ENCODE results near the gene IFNE. TPM values are rescaled to one million over a fixed set of nuclear protein-coding genes. Genes with fewer than 3 reads are reported as not detected.

IFNE gene
- total RNA-seq, 4 donors from 2014 or later, result not detected

DNA sequence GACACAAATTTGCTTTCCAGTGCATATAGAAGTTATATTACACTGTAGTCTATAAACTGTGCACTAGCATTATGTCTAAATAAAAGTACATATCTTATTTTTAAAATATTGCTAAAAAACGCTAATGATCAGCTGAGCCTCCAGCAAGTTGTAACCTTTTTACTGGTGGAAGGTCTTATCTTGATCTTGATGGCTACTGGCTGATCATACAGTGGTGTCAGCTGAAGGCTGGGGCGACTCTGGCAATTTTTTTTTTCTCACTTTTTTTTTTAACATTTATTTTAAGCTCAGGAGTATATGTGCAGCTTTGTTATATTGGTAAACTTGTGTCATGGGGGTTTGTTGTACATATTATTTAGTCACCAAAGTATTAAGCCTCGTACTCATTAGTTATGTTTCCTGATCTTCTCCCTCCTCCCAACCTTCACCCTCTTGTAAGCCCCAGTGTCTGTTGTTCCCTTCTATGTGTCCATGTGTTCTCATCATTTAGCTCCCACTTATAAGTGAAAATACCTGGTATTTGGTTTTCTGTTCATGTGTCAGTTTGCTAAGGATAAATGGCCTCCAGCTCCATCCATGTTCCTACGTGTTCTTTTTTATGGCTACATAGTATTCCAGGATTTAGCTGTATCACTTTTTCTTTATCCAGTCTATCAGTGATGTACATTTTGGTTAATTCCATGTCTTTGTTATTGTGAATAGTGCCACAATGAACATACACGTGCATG, 38.6 kb upstream of the IFNE start:
- no peak for ATAC-seq
- Histone ChIP-seq H3K27ac (no peak overlapping the region), H3K4me3 (no peak overlapping the region), H3K9me3 (no peaks in the 10 kb centered on the region), H3K27me3 (no peaks in the 10 kb centered on the region), H3K36me3 (no peaks in the 10 kb centered on the region), H3K4me1 (no peaks in the 10 kb centered on the region)
- TF ChIP-seq POLR2A (IDR thresholded peaks at IDR 0.05) (no peak), EP300 (IDR thresholded peaks at IDR 0.05) (no peak), POLR2AphosphoS5 (IDR thresholded peaks at IDR 0.05) (no peak)
- TF ChIP-seq, protein P1, sequence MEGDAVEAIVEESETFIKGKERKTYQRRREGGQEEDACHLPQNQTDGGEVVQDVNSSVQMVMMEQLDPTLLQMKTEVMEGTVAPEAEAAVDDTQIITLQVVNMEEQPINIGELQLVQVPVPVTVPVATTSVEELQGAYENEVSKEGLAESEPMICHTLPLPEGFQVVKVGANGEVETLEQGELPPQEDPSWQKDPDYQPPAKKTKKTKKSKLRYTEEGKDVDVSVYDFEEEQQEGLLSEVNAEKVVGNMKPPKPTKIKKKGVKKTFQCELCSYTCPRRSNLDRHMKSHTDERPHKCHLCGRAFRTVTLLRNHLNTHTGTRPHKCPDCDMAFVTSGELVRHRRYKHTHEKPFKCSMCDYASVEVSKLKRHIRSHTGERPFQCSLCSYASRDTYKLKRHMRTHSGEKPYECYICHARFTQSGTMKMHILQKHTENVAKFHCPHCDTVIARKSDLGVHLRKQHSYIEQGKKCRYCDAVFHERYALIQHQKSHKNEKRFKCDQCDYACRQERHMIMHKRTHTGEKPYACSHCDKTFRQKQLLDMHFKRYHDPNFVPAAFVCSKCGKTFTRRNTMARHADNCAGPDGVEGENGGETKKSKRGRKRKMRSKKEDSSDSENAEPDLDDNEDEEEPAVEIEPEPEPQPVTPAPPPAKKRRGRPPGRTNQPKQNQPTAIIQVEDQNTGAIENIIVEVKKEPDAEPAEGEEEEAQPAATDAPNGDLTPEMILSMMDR (IDR thresholded peaks at IDR 0.05), result no peak
- 68 to 72% methylated on average over 5 of the region's 5 CpGs for WGBS, 2 donors (ENCODE audit: low coverage in 1 of 2)

DNA sequence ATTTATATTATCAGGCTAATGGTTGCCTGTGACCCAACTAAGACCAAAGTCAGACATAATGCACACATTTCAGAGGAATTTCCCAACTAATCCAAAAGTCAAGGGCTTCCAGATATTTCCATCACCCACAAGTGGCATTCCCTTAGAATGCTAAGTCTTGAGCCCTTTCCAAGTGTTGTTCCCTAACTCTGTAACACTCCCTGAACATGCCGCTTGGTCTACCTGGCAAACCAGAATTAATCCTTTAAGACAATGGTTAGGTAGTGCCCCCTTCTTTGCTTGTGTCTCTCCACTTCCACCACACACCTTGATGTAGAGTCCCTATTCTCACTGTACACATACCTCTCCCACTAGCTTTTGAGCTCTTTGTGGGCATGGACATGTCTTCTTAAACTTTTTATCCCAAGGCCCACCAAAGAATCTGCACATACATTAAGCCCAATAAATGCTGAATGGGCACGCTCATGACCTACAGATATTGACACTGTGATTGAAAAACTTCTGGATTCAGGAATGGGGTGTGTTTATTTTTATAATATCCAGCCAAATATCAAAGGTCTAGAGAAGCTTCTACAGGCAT, 37.8 kb upstream of the IFNE start:
- no peak for TF ChIP-seq POLR2A (IDR thresholded peaks at IDR 0.05)
- TF ChIP-seq, protein P1 (IDR thresholded peaks at IDR 0.05), result no peak
- TF ChIP-seq EP300 (IDR thresholded peaks at IDR 0.05), result no peak
- no peak for TF ChIP-seq POLR2AphosphoS5 (IDR thresholded peaks at IDR 0.05)
- H3K27me3 ChIP-seq, result no peaks in the 10 kb centered on the region
- 92% methylated on average over 2 of the region's 2 CpGs; no CpG with 5 or more reads in 1 of the 2 donors for WGBS, 2 donors (ENCODE audit: low coverage in 1 of 2)
- H3K27ac ChIP-seq, result no peak overlapping the region
- no peaks in the 10 kb centered on the region for H3K4me1 ChIP-seq
- no peak for ATAC-seq
- no peak overlapping the region for H3K4me3 ChIP-seq
- no peaks in the 10 kb centered on the region for H3K36me3 ChIP-seq
- no peaks in the 10 kb centered on the region for H3K9me3 ChIP-seq

DNA sequence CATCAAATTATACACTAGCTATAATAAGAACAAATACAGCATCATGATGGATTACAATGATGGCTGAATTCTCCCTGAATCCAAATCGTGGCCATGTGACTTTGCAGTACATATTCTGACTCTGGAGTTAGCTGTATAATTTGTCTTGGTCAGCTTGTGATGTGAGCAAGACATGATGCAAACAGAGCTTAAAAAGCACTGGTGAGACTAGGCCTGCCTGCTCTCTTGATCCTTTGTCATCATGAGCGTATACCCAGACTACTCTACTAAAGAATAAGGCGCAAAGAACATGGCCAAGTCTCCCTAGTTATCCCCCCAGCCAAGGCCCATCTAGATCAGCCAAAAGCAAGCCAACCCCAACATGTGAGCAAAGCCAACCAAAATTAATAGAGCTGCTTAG, 34.7 kb upstream of the IFNE start:
- 20 to 72% methylated on average over 1 to 3 of the region's 3 CpGs for WGBS, 2 donors (ENCODE audit: low coverage in 1 of 2)
- Histone ChIP-seq H3K4me1 (no peaks in the 10 kb centered on the region), H3K9me3 (no peaks in the 10 kb centered on the region), H3K36me3 (no peaks in the 10 kb centered on the region), H3K27me3 (no peaks in the 10 kb centered on the region), H3K4me3 (no peak overlapping the region), H3K27ac (no peak overlapping the region)
- no peak for ATAC-seq
- TF ChIP-seq EP300 (IDR thresholded peaks at IDR 0.05), result no peak
- TF ChIP-seq POLR2AphosphoS5 (IDR thresholded peaks at IDR 0.05), result no peak
- TF ChIP-seq POLR2A (IDR thresholded peaks at IDR 0.05), result no peak
- TF ChIP-seq, protein P1 (IDR thresholded peaks at IDR 0.05), result no peak

DNA sequence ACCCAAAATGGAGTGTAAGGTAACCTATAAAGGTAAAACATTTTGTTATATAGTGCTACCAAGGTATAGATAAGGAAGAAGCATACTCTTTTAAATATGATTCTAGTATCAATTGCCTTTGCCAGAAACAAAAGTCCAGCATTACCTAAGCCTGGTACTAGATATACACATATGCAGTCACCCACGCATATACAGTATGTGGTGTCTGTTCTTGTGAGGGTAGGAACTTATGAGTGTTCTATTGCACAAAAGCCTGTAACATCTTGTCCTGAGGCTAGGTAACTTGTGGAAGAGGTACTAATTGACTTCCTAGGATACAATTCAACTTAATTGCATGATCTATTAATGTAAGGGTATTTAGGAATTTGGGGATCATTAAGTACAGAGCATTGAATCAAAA, 31.3 kb upstream of the IFNE start:
- Histone ChIP-seq H3K4me3 (no peak overlapping the region), H3K4me1 (no peaks in the 10 kb centered on the region), H3K27me3 (no peaks in the 10 kb centered on the region), H3K9me3 (no peaks in the 10 kb centered on the region), H3K27ac (no peak overlapping the region), H3K36me3 (no peaks in the 10 kb centered on the region)
- no peak for ATAC-seq
- TF ChIP-seq EP300 (IDR thresholded peaks at IDR 0.05), result no peak
- TF ChIP-seq, protein P1 (IDR thresholded peaks at IDR 0.05), result no peak
- no peak for TF ChIP-seq POLR2AphosphoS5 (IDR thresholded peaks at IDR 0.05)
- TF ChIP-seq POLR2A (IDR thresholded peaks at IDR 0.05), result no peak
- WGBS, 2 donors (ENCODE audit: low coverage in 1 of 2), result 91 to 100% methylated on average over 1 of the region's 1 CpG

DNA sequence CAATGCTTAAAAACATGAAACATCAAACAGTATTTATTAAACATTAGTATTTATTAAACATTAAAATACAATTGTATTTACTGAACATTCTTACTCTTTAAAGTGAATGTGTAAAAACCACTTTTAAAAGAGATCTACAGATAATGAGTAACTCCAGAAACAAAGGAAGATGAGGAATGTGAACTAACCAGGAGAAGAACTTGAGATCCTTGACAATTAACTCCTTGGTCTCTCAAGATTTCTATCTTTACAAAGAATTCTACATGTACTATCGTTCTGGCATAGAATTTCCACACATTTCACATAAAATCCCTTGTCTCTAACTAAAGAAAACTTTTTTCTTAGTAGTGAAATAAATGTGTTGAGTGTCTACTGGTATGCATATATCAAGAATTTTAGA, 28.7 kb upstream of the IFNE start:
- Histone ChIP-seq H3K36me3 (no peaks in the 10 kb centered on the region), H3K27ac (no peak overlapping the region), H3K4me3 (no peak overlapping the region), H3K4me1 (no peaks in the 10 kb centered on the region), H3K27me3 (no peaks in the 10 kb centered on the region), H3K9me3 (no peaks in the 10 kb centered on the region)
- ATAC-seq, result no peak
- TF ChIP-seq POLR2AphosphoS5 (IDR thresholded peaks at IDR 0.05) (no peak), POLR2A (IDR thresholded peaks at IDR 0.05) (no peak), EP300 (IDR thresholded peaks at IDR 0.05) (no peak)
- TF ChIP-seq, protein P1 (IDR thresholded peaks at IDR 0.05), result no peak
- 68 to 73% methylated on average over 1 of the region's 1 CpG for WGBS, 2 donors (ENCODE audit: low coverage in 1 of 2)
